Epithelial cell of esophagus (primary cell): Measurements from ENCODE around the gene AFAP1.

Source experiments
- DNase-seq: peaks from one replicate; pipeline ENCODE4 v3.0.0; 2010; ENCODE audit warnings: low read depth
- H3K4me3 ChIP-seq: 2 replicates; pipeline ENCODE4 v1.5.1; 2011; ENCODE audit warnings: mild to moderate bottlenecking, low read length, control low read depth
- CTCF ChIP-seq: IDR thresholded peaks from 2 replicates; pipeline ENCODE4 v1.5.1; 2011; ENCODE audit warnings: low read depth, mild to moderate bottlenecking, low read length, control low read depth, inconsistent platforms; ENCODE audit not compliant: insufficient read depth; ENCODE audit errors: missing control alignments

AFAP1 gene

GRCh38 chr4:7893539-7893938, 46.1 kb downstream of the AFAP1 start:
- no peak for DNase-seq
- H3K4me3 ChIP-seq: no peak overlapping the region
- TF ChIP-seq CTCF: no peak

GRCh38 chr4:7892212-7893019, 47.2 kb downstream of the AFAP1 start:
- DNase-seq: no peak
- H3K4me3 ChIP-seq: no peak overlapping the region

GRCh38 chr4:7890635-7891393, 48.8 kb downstream of the AFAP1 start:
- no peak overlapping the region for H3K4me3 ChIP-seq
- TF ChIP-seq CTCF: no peak
- peak; percentile 83 for DNase-seq

More at GRCh38 chr4:7892212-7893019, 47.2 kb downstream of the AFAP1 start:
- no peak for TF ChIP-seq CTCF

- TF ChIP-seq CTCF: no peak
Measured at GRCh38 chr4:7887436-7887835, 52.2 kb downstream of the AFAP1 start.

GRCh38 chr4:7886007-7886973, 53.4 kb downstream of the AFAP1 start:
- H3K4me3 ChIP-seq: no peak overlapping the region
- DNase-seq: no peak
- TF ChIP-seq CTCF: no peak

More at GRCh38 chr4:7887436-7887835, 52.2 kb downstream of the AFAP1 start:
- H3K4me3 ChIP-seq: no peak overlapping the region
- DNase-seq: no peak

- H3K4me3 ChIP-seq: no peak overlapping the region
- TF ChIP-seq CTCF: no peak
- DNase-seq: no peak
Measured at GRCh38 chr4:7885216-7886006, 54.2 kb downstream of the AFAP1 start.
